ENCODE data around the gene ADGRE1.

Gene ADGRE1

GRCh38 chr19:6925386-6925785, 38.0 kb downstream of the ADGRE1 start:
- Histone ChIP-seq H3K4me3 (ENCODE audit: low read depth, low read length) (no peak overlapping the region), H3K27ac (ENCODE audit: extremely low read depth, low read depth, low read length) (no peak overlapping the region), H3K9me3 (ENCODE audit: control insufficient read depth, insufficient read depth, low read depth, low read length) (no peaks in the 10 kb centered on the region), H3K4me1 (ENCODE audit: control insufficient read depth, insufficient read depth, low read length) (no peaks in the 10 kb centered on the region), H3K36me3 (ENCODE audit: control insufficient read depth in 2 of 2, insufficient read depth in 1 of 2, low read length in 2 of 2) (no peaks in the 10 kb centered on the region)
- POLR2A ChIA-PET: no interaction called here
- TF ChIP-seq ZNF747 (tag by site-specific recombination; IDR thresholded peaks at IDR 0.05) (no peak), ZNF701 (tag by site-specific recombination; IDR thresholded peaks at IDR 0.05) (no peak), ZNF169 (tag by site-specific recombination; IDR thresholded peaks at IDR 0.05) (no peak), ZBTB7A (tag by site-specific recombination; IDR thresholded peaks at IDR 0.05; ENCODE audit: low read depth) (no peak), ZNF548 (tag by site-specific recombination; IDR thresholded peaks at IDR 0.05) (no peak), ZNF211 (tag by site-specific recombination; IDR thresholded peaks at IDR 0.05; ENCODE audit: low read depth) (no peak), GLI2 (tag by site-specific recombination; IDR thresholded peaks at IDR 0.05; ENCODE audit: borderline replicate concordance, low read depth) (no peak), ZBTB10 (tag by site-specific recombination; IDR thresholded peaks at IDR 0.05) (no peak), ZNF580 (tag by site-specific recombination; IDR thresholded peaks at IDR 0.05) (no peak), BCL11B (tag by site-specific recombination; IDR thresholded peaks at IDR 0.05; ENCODE audit: low read depth) (no peak), ZNF37A (tag by site-specific recombination; IDR thresholded peaks at IDR 0.05) (no peak), HOXC10 (CRISPR knock-in tag; IDR thresholded peaks at IDR 0.05) (no peak), ZFHX2 (tag by site-specific recombination; conservative IDR thresholded peaks at IDR 0.05) (no peak), ZBTB20 (tag by site-specific recombination; IDR thresholded peaks at IDR 0.05) (no peak), ZBTB44 (tag by site-specific recombination; IDR thresholded peaks at IDR 0.05) (no peak), ZNF23 (tag by site-specific recombination; IDR thresholded peaks at IDR 0.05; ENCODE audit: borderline replicate concordance) (no peak), ZNF664 (tag by site-specific recombination; IDR thresholded peaks at IDR 0.05) (no peak)
- CTCF ChIA-PET: interaction anchor here (0.5 to 0.7 kb wide), 2 partner anchors 69 to 800 kb away, joined by 3 read pairs; no protein-coding TSS in a partner anchor

GRCh38 chr19:6925801-6926751, 38.7 kb downstream of the ADGRE1 start:
- H3K4me3 ChIP-seq (ENCODE audit: low read depth, low read length): no peak overlapping the region
- H3K36me3 ChIP-seq (ENCODE audit: control insufficient read depth in 2 of 2, insufficient read depth in 1 of 2, low read length in 2 of 2): no peaks in the 10 kb centered on the region
- no peak overlapping the region for H3K27ac ChIP-seq (ENCODE audit: extremely low read depth, low read depth, low read length)
- CTCF ChIA-PET: no interaction called here
- no peaks in the 10 kb centered on the region for H3K9me3 ChIP-seq (ENCODE audit: control insufficient read depth, insufficient read depth, low read depth, low read length)
- POLR2A ChIA-PET: interaction anchor here (0.6 kb wide), 1 partner anchor 341 kb away, joined by 3 read pairs; no protein-coding TSS in a partner anchor
- H3K4me1 ChIP-seq (ENCODE audit: control insufficient read depth, insufficient read depth, low read length): no peaks in the 10 kb centered on the region
- TF ChIP-seq ZNF26 (tag by site-specific recombination; IDR thresholded peaks at IDR 0.05): no peak
- TF ChIP-seq ZNF132 (tag by site-specific recombination; IDR thresholded peaks at IDR 0.05; ENCODE audit: borderline replicate concordance): no peak
- TF ChIP-seq PRDM2 (tag by site-specific recombination; IDR thresholded peaks at IDR 0.05; ENCODE audit: borderline replicate concordance): no peak
- TF ChIP-seq SP2 (tag by site-specific recombination; IDR thresholded peaks at IDR 0.05): no peak
- no peak for TF ChIP-seq KLF7 (tag by site-specific recombination; IDR thresholded peaks at IDR 0.05; ENCODE audit: borderline replicate concordance)
